HepG2 (cell line): ENCODE results near the gene OTX1. TPM values are rescaled to one million over a fixed set of nuclear protein-coding genes. Genes with fewer than 3 reads are reported as not detected.

Source experiments
- ADNP ChIP-seq: sonication (generic); formaldehyde crosslinking; IDR thresholded peaks from 2 replicates; pipeline ENCODE4 v1.4.0; 2020; ENCODE audit warnings: missing genetic modification reagents
- EHMT2 ChIP-seq: fragments of 200-600 bp; sonication (generic); IDR thresholded peaks from 2 replicates; pipeline ENCODE4 v1.7.0; 2017; ENCODE audit warnings: antibody characterized with exemption, low read depth, low read length, borderline replicate concordance
- FLYWCH1 ChIP-seq: sonication (generic); formaldehyde crosslinking; IDR thresholded peaks from 2 replicates; pipeline ENCODE4 v1.8.1; 2023; ENCODE audit warnings: mild to moderate bottlenecking, missing genetic modification reagents
- JUNB ChIP-seq: sonication (generic); formaldehyde crosslinking; IDR thresholded peaks from 2 replicates; pipeline ENCODE4 v1.8.0; 2022; ENCODE audit warnings: missing genetic modification reagents, mild to moderate bottlenecking, borderline replicate concordance
- MTA3 ChIP-seq: sonication (generic); formaldehyde crosslinking; IDR thresholded peaks from 2 replicates; pipeline ENCODE4 v1.4.0; 2020; ENCODE audit warnings: missing genetic modification reagents
- NR2F1 ChIP-seq, 2 experiments: fragments of 450-650 bp in 1 of 2; formaldehyde crosslinking in 1 of 2; IDR thresholded peaks; 2 replicates each; pipeline versions ENCODE4 v1.5.0 to v1.6.1; 2016 to 2020; ENCODE audit warnings: mild to moderate bottlenecking in 1 of 2, missing compliant biosample characterization in 1 of 2, missing genetic modification reagents in 1 of 2, moderate library complexity in 1 of 2
- PCBP1 ChIP-seq: fragments of 200-400 bp; formaldehyde crosslinking; IDR thresholded peaks from 2 replicates; pipeline ENCODE4 v1.6.1; 2017; ENCODE audit warnings: mild to moderate bottlenecking, low read depth, low read length, borderline replicate concordance
- RAD51 ChIP-seq: fragments of 450-650 bp; IDR thresholded peaks from 2 replicates; pipeline ENCODE4 v1.6.1; 2016; ENCODE audit warnings: borderline replicate concordance
- SAP130 ChIP-seq: IDR thresholded peaks from 2 replicates; pipeline ENCODE4 v1.6.1; 2016; ENCODE audit warnings: low read depth
- TBX3 ChIP-seq: fragments of 450-650 bp; IDR thresholded peaks from 2 replicates; pipeline ENCODE4 v1.6.1; 2017; ENCODE audit warnings: antibody characterized with exemption, mild to moderate bottlenecking, inconsistent platforms, borderline replicate concordance
- ZNF136 ChIP-seq: sonication (generic); formaldehyde crosslinking; IDR thresholded peaks from 2 replicates; pipeline ENCODE4 v1.8.1; 2022; ENCODE audit warnings: low read depth, mild to moderate bottlenecking, moderate library complexity, missing genetic modification reagents
- ZNF264 ChIP-seq: sonication (generic); formaldehyde crosslinking; IDR thresholded peaks from 2 replicates; pipeline ENCODE4 v1.4.0; 2020; ENCODE audit warnings: missing genetic modification reagents
- ZNF350 ChIP-seq: sonication (generic); formaldehyde crosslinking; IDR thresholded peaks from 2 replicates; pipeline ENCODE4 v1.4.0; 2020; ENCODE audit warnings: mild to moderate bottlenecking, low read depth, missing genetic modification reagents, borderline replicate concordance
- ZNF549 ChIP-seq: sonication (generic); formaldehyde crosslinking; IDR thresholded peaks from 2 replicates; pipeline ENCODE4 v1.5.0; 2020; ENCODE audit warnings: missing genetic modification reagents
- ZNF615 ChIP-seq: sonication (generic); formaldehyde crosslinking; IDR thresholded peaks from 2 replicates; pipeline ENCODE4 v1.5.0; 2020; ENCODE audit warnings: mild to moderate bottlenecking, missing genetic modification reagents, borderline replicate concordance
- ZNF780A ChIP-seq: sonication (generic); formaldehyde crosslinking; IDR thresholded peaks from 2 replicates; pipeline ENCODE4 v1.8.0; 2022; ENCODE audit warnings: mild to moderate bottlenecking, missing genetic modification reagents, moderate library complexity
- ZSCAN31 ChIP-seq: sonication (generic); formaldehyde crosslinking; IDR thresholded peaks from 2 replicates; pipeline ENCODE4 v1.5.0; 2020; ENCODE audit warnings: low read depth, mild to moderate bottlenecking, missing genetic modification reagents
- polyA plus RNA-seq, 8 experiments: library from polyadenylated mRNA; depleted of rRNA in 3 of 8; stranded (reverse) in 7 of 8; unstranded in 1 of 8; fragments of >200 nt; fragmentation: Illumina TruSeq in 4 of 8; extraction: Trizol in 4 of 8; gene quantifications; 2 replicates each; pipeline versions ENCODE4 v1.2.1 to v1.2.3, GENCODE V29; 2011 to 2016; ENCODE audit warnings: low read depth in 4 of 8, missing spikeins in 1 of 8, mixed read lengths in 1 of 8; ENCODE audit not compliant: insufficient read depth in 1 of 8
- total RNA-seq, 5 experiments: library from RNA; depleted of rRNA; stranded (reverse); fragments of >200 nt; fragmentation: Illumina TruSeq; extraction: Trizol; gene quantifications; 2 replicates each; pipeline ENCODE4 v1.2.3, GENCODE V29; 2016; ENCODE audit warnings: low read depth in 1 of 5
- TF ChIP-seq, protein P1 (sequence below): sonication (generic); formaldehyde crosslinking; IDR thresholded peaks from 2 replicates; pipeline ENCODE4 v1.5.1; 2020; ENCODE audit warnings: missing genetic modification reagents, mild to moderate bottlenecking, borderline replicate concordance
- TF ChIP-seq, protein P2 (sequence below): conservative IDR thresholded peaks from 2 replicates; pipeline ENCODE4 v1.6.1; 2018; ENCODE audit warnings: missing genetic modification reagents
- TF ChIP-seq, protein P3 (sequence below): sonication (generic); formaldehyde crosslinking; IDR thresholded peaks from 2 replicates; pipeline ENCODE4 v1.5.0; 2020; ENCODE audit warnings: mild to moderate bottlenecking, missing genetic modification reagents
- TF ChIP-seq, protein P4 (sequence below): sonication (generic); formaldehyde crosslinking; IDR thresholded peaks from 2 replicates; pipeline ENCODE4 v1.5.1; 2020; ENCODE audit warnings: mild to moderate bottlenecking, missing genetic modification reagents, moderate library complexity
- TF ChIP-seq, protein P5 (sequence below): sonication (generic); formaldehyde crosslinking; IDR thresholded peaks from 2 replicates; pipeline ENCODE4 v1.4.0; 2020; ENCODE audit warnings: missing genetic modification reagents

OTX1 gene
- total and polyA plus RNA-seq, 2 of the 13 experiments (the other 11 are each of a cell fraction or from before 2014, with no cell fraction given) = 1.0 to 5.0 TPM

DNA sequence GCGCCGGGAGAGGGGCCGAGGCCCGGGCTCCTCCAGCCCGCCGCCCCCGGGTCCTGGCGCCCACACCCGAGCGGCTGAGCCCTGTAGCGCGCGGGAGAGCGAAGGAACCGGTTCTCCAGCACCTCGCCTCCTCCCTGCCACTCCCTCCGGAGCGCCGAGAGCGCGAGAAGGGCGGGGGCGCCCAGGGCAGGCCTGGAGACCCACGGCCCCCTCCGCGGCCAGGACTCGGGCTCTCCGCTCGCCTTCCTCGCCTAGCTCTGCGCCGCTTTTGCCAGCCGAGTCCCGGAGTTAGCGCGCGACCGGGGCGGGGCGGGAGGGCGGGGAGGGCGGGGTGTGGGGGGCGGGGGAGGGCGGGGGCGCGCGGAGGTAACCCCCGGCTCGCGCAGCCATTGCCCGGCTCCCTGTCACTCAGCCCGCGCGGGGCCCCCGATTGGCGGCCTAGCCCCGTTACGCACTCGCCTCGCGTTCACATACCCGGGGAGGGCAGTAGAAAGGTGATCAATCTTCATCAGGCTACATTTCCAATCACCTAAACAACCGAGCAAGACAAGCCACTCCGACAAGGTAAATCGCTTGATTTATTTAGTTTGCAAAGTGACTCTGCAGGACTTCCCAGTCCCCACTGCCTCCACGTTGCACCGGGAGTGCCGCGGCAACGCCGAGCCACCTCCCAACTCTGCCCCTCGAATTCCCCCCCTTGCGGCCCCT, at the start of gene OTX1 (continued):
- TF ChIP-seq PCBP1 (peak; percentile 90), ADNP (no peak), MTA3 (CRISPR knock-in tag) (no peak), ZSCAN31 (CRISPR knock-in tag) (no peak), NR2F1 (CRISPR knock-in tag; IDR thresholded peaks at IDR 0.05) (no peak), FLYWCH1 (CRISPR knock-in tag) (no peak), ZNF549 (CRISPR knock-in tag) (no peak), RAD51 (no peak), ZNF136 (0 out of 2 replicates have a peak, but pooled peaks have one; percentile 72), ZNF615 (no peak), EHMT2 (no peak), JUNB (CRISPR knock-in tag) (peak; percentile 8; the same call in 1 of the 2 replicates), SAP130 (CRISPR knock-in tag) (peak; percentile 66), TBX3 (no peak), ZNF350 (CRISPR knock-in tag) (peak; percentile 2; the same call in 1 of the 2 replicates), ZNF264 (CRISPR knock-in tag) (no peak), ZNF780A (CRISPR knock-in tag) (no peak; the same call in 1 of the 2 replicates)
- TF ChIP-seq, protein P1, sequence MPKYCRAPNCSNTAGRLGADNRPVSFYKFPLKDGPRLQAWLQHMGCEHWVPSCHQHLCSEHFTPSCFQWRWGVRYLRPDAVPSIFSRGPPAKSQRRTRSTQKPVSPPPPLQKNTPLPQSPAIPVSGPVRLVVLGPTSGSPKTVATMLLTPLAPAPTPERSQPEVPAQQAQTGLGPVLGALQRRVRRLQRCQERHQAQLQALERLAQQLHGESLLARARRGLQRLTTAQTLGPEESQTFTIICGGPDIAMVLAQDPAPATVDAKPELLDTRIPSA (CRISPR knock-in tag) = no peak
- TF ChIP-seq, protein P2, sequence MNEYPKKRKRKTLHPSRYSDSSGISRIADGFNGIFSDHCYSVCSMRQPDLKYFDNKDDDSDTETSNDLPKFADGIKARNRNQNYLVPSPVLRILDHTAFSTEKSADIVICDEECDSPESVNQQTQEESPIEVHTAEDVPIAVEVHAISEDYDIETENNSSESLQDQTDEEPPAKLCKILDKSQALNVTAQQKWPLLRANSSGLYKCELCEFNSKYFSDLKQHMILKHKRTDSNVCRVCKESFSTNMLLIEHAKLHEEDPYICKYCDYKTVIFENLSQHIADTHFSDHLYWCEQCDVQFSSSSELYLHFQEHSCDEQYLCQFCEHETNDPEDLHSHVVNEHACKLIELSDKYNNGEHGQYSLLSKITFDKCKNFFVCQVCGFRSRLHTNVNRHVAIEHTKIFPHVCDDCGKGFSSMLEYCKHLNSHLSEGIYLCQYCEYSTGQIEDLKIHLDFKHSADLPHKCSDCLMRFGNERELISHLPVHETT (CRISPR knock-in tag) = no peak
- TF ChIP-seq, protein P3, sequence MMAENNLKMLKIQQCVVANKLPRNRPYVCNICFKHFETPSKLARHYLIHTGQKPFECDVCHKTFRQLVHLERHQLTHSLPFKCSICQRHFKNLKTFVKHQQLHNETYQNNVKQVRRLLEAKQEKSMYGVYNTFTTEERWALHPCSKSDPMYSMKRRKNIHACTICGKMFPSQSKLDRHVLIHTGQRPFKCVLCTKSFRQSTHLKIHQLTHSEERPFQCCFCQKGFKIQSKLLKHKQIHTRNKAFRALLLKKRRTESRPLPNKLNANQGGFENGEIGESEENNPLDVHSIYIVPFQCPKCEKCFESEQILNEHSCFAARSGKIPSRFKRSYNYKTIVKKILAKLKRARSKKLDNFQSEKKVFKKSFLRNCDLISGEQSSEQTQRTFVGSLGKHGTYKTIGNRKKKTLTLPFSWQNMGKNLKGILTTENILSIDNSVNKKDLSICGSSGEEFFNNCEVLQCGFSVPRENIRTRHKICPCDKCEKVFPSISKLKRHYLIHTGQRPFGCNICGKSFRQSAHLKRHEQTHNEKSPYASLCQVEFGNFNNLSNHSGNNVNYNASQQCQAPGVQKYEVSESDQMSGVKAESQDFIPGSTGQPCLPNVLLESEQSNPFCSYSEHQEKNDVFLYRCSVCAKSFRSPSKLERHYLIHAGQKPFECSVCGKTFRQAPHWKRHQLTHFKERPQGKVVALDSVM (CRISPR knock-in tag) = no peak
- TF ChIP-seq, protein P4, sequence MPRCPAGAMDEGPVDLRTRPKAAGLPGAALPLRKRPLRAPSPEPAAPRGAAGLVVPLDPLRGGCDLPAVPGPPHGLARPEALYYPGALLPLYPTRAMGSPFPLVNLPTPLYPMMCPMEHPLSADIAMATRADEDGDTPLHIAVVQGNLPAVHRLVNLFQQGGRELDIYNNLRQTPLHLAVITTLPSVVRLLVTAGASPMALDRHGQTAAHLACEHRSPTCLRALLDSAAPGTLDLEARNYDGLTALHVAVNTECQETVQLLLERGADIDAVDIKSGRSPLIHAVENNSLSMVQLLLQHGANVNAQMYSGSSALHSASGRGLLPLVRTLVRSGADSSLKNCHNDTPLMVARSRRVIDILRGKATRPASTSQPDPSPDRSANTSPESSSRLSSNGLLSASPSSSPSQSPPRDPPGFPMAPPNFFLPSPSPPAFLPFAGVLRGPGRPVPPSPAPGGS = no peak
- TF ChIP-seq, protein P5, sequence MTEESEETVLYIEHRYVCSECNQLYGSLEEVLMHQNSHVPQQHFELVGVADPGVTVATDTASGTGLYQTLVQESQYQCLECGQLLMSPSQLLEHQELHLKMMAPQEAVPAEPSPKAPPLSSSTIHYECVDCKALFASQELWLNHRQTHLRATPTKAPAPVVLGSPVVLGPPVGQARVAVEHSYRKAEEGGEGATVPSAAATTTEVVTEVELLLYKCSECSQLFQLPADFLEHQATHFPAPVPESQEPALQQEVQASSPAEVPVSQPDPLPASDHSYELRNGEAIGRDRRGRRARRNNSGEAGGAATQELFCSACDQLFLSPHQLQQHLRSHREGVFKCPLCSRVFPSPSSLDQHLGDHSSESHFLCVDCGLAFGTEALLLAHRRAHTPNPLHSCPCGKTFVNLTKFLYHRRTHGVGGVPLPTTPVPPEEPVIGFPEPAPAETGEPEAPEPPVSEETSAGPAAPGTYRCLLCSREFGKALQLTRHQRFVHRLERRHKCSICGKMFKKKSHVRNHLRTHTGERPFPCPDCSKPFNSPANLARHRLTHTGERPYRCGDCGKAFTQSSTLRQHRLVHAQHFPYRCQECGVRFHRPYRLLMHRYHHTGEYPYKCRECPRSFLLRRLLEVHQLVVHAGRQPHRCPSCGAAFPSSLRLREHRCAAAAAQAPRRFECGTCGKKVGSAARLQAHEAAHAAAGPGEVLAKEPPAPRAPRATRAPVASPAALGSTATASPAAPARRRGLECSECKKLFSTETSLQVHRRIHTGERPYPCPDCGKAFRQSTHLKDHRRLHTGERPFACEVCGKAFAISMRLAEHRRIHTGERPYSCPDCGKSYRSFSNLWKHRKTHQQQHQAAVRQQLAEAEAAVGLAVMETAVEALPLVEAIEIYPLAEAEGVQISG (CRISPR knock-in tag) = peak; percentile 73
